A673 (cell line): ENCODE results near the gene RINT1. TPM values are rescaled to one million over a fixed set of nuclear protein-coding genes. Genes with fewer than 3 reads are reported as not detected.
"Not testable (repeated sequence)": the region's sequence is repeated elsewhere in the genome, so short reads cannot be mapped to it uniquely, and the experiment has no call there.

ENCODE experiments used
- BruUV-seq: library from RNA; stranded (reverse); fragments of 400-500 nt; replicated peaks from 2 replicates; lab custom pipeline; 2021; lab: Mats Ljungman, UMichigan
- CTCF ChIA-PET: fragments of 300-600 bp; sonication (Branson Sonifier 250); formaldehyde crosslinking; loops from one replicate; lab custom pipeline; 2022; ENCODE audit warnings: antibody characterized with exemption; lab: Charles Lee
- POLR2A ChIA-PET: fragments of 300-600 bp; sonication (Branson Sonifier 250); formaldehyde crosslinking; loops from one replicate; lab custom pipeline; 2022; ENCODE audit warnings: antibody characterized with exemption; ENCODE audit not compliant: low non-redundant PET; lab: Charles Lee
- DNase-seq: peaks from one replicate; pipeline ENCODE4 v3.0.0-alpha.2; 2015; ENCODE audit warnings: low spot score
- H3K27ac ChIP-seq: fragments of 200-600 bp; sonication (generic); 2 replicates; pipeline ENCODE4 v1.5.1; 2016; ENCODE audit warnings: mixed run types, low read depth, mild to moderate bottlenecking, mixed read lengths, antibody characterized with exemption, low read length; ENCODE audit not compliant: poor library complexity, severe bottlenecking
- H3K27me3 ChIP-seq: fragments of 200-600 bp; sonication (generic); replicated peaks from 2 replicates; pipeline ENCODE4 v1.6.1; 2017; ENCODE audit warnings: mixed run types, low read depth, mild to moderate bottlenecking, mixed read lengths, antibody characterized with exemption, low read length; ENCODE audit not compliant: insufficient read depth, poor library complexity
- H3K36me3 ChIP-seq: fragments of 200-600 bp; sonication (generic); 2 replicates; pipeline ENCODE4 v1.6.1; 2016; ENCODE audit warnings: mixed run types, mild to moderate bottlenecking, mixed read lengths, antibody characterized with exemption, low read length; ENCODE audit not compliant: insufficient read depth, poor library complexity, severe bottlenecking
- H3K4me1 ChIP-seq: fragments of 200-600 bp; sonication (generic); 2 replicates; pipeline ENCODE4 v1.6.1; 2017; ENCODE audit warnings: mixed run types, mild to moderate bottlenecking, mixed read lengths, antibody characterized with exemption, low read length; ENCODE audit not compliant: insufficient read depth, poor library complexity, severe bottlenecking
- H3K4me3 ChIP-seq: fragments of 200-600 bp; sonication (generic); 2 replicates; pipeline ENCODE4 v1.5.1; 2016; ENCODE audit warnings: low read depth, mixed run types, mild to moderate bottlenecking, mixed read lengths, low read length; ENCODE audit not compliant: poor library complexity, severe bottlenecking
- H3K9me3 ChIP-seq: fragments of 200-600 bp; sonication (generic); 2 replicates; pipeline ENCODE4 v1.6.1; 2016; ENCODE audit warnings: mixed run types, low read depth, mild to moderate bottlenecking, mixed read lengths, antibody characterized with exemption, low read length; ENCODE audit not compliant: poor library complexity, severe bottlenecking
- EZH2 ChIP-seq: fragments of 200-600 bp; sonication (generic); IDR thresholded peaks from 2 replicates; pipeline ENCODE4 v1.6.1; 2017; ENCODE audit warnings: borderline replicate concordance, low read depth, mild to moderate bottlenecking, mixed read lengths, antibody characterized with exemption, low read length; ENCODE audit not compliant: poor library complexity, severe bottlenecking
- intact Hi-C: fragments of 100-400 bp; cut with micrococcal nuclease; formaldehyde crosslinking; loops from one replicate; pipeline ENCODE4 v1.10.0; 2022; ENCODE audit not compliant: unreplicated experiment
- total RNA-seq: library from RNA; stranded (reverse); gene quantifications from 2 replicates; pipeline ENCODE4 v1.2.3, GENCODE V29; 2021
- TF ChIP-seq, protein P1 (sequence below): fragments of 300-800, 200-600 bp; sonication (generic); conservative IDR thresholded peaks from 2 replicates; pipeline ENCODE4 v1.5.1; 2017; ENCODE audit warnings: low read depth, mild to moderate bottlenecking, antibody characterized with exemption, low read length, moderate library complexity, mixed read lengths

RINT1 gene
- total RNA-seq, 1 experiment from 2014 or later = 34.9 TPM

GRCh38 chr7:105594034-105594433 lies 62.0 kb downstream of the RINT1 start:
- intact Hi-C loops = loop anchor here (5.0 kb wide), 1 partner anchor 448 kb away; no protein-coding TSS in a partner anchor
- Histone ChIP-seq H3K4me1 (no peaks in the 10 kb centered on the region), H3K36me3 (no peaks in the 10 kb centered on the region), H3K27me3 (no peaks in the 10 kb centered on the region), H3K27ac (no peak overlapping the region), H3K9me3 (no peaks in the 10 kb centered on the region), H3K4me3 (no peak overlapping the region)
- POLR2A ChIA-PET = no interaction called here
- CTCF ChIA-PET = interaction anchor here (0.6 kb wide), 1 partner anchor 166 kb away, joined by 4 read pairs; no protein-coding TSS in a partner anchor
- DNase-seq = peak; percentile 17
- TF ChIP-seq, protein P1, sequence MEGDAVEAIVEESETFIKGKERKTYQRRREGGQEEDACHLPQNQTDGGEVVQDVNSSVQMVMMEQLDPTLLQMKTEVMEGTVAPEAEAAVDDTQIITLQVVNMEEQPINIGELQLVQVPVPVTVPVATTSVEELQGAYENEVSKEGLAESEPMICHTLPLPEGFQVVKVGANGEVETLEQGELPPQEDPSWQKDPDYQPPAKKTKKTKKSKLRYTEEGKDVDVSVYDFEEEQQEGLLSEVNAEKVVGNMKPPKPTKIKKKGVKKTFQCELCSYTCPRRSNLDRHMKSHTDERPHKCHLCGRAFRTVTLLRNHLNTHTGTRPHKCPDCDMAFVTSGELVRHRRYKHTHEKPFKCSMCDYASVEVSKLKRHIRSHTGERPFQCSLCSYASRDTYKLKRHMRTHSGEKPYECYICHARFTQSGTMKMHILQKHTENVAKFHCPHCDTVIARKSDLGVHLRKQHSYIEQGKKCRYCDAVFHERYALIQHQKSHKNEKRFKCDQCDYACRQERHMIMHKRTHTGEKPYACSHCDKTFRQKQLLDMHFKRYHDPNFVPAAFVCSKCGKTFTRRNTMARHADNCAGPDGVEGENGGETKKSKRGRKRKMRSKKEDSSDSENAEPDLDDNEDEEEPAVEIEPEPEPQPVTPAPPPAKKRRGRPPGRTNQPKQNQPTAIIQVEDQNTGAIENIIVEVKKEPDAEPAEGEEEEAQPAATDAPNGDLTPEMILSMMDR = peak; percentile 37
- TF ChIP-seq EZH2 = no peak
- no TSS peak for BruUV-seq

DNA sequence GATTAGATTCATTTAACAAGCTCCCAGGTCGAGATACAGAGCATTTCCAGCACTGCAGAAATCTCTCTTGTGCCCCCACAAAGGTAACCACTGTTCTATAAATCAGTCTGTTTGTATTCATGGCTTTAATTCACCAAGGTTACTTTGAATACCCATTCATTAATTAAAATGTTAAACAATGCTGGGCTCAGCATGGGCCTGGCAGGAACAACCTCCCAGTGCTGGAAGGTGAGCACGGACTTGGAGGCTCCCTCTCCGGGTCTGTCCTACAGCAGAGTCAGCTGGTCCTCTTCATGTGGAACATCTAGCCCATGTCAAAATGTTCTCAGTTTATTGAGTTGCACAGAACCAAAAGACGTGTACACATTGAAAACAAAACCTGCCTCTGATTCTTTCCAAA lies 64.9 kb downstream of the RINT1 start:
- no peaks in the 10 kb centered on the region for H3K4me1 ChIP-seq
- intact Hi-C loops = no loop called here
- H3K27me3 ChIP-seq = no peaks in the 10 kb centered on the region
- no TSS peak for BruUV-seq
- no peak overlapping the region for H3K27ac ChIP-seq
- POLR2A ChIA-PET = no interaction called here
- no peaks in the 10 kb centered on the region for H3K36me3 ChIP-seq
- CTCF ChIA-PET = no interaction called here
- no peaks in the 10 kb centered on the region for H3K9me3 ChIP-seq
- TF ChIP-seq, protein P1 = no peak
- no peak for TF ChIP-seq EZH2
- no peak for DNase-seq
- H3K4me3 ChIP-seq = no peak overlapping the region

DNA sequence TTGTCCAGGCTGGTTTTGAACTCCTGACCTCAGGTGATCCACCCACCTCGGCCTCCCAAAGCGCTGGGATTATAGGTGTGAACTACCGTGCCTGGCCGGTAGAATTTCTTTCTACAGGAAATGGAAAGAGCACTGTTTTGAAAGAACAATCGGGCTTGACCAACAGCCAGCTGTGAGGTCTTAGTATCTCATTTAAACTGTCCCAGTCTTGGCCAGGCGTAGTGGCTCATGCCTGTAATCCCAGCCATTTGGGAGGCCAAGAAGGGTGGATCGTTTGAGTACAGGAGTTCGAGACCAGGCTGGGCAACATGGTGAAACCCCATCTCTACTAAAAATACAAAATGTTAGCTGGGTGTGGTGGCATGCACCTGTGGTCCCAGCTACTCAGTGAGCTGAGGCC lies 67.1 kb downstream of the RINT1 start:
- POLR2A ChIA-PET = interaction anchor here (0.6 kb wide), 1 partner anchor 47 kb away, joined by 9 read pairs; no protein-coding TSS in a partner anchor
- H3K4me3 ChIP-seq, H3K27ac ChIP-seq, H3K27me3 ChIP-seq, H3K4me1 ChIP-seq, BruUV-seq, DNase-seq, intact Hi-C loops, CTCF ChIA-PET, H3K9me3 ChIP-seq, H3K36me3 ChIP-seq: not testable (repeated sequence)

GRCh38 chr7:105599551-105599950 lies 67.5 kb downstream of the RINT1 start:
- intact Hi-C loops = no loop called here
- ChIA-PET CTCF (no interaction called here), POLR2A (interaction anchor here (0.6 kb wide), 1 partner anchor 47 kb away, joined by 9 read pairs; no protein-coding TSS in a partner anchor)
- Histone ChIP-seq H3K27ac (no peak overlapping the region), H3K27me3 (no peaks in the 10 kb centered on the region), H3K36me3 (no peaks in the 10 kb centered on the region), H3K4me1 (no peaks in the 10 kb centered on the region), H3K9me3 (no peaks in the 10 kb centered on the region), H3K4me3 (no peak overlapping the region)
- TF ChIP-seq EZH2 = no peak
- TF ChIP-seq, protein P1 = no peak
- DNase-seq = no peak
- BruUV-seq = no TSS peak
